HL-60 (cell line): ENCODE data around the gene EMC9. TPM values are rescaled to one million over a fixed set of nuclear protein-coding genes. Genes with fewer than 3 reads are reported as not detected.

Experiments used
- DNase-seq, 2 experiments: peaks; one replicate each; pipeline ENCODE4 v3.0.0-alpha.2; 2010 to 2020; ENCODE audit warnings: low read depth in 1 of 2, low spot score in 1 of 2
- H3K27ac ChIP-seq: fragments of 250-450 bp; sonication (Bioruptor Pico); replicated peaks from 2 replicates; pipeline ENCODE4 v1.5.1; 2020; ENCODE audit warnings: mild to moderate bottlenecking, moderate library complexity
- H3K27me3 ChIP-seq: fragments of 250-450 bp; sonication (Bioruptor Pico); 2 replicates; pipeline ENCODE4 v1.5.1; 2021; ENCODE audit warnings: mild to moderate bottlenecking, moderate library complexity; ENCODE audit not compliant: insufficient read depth, poor library complexity, severe bottlenecking
- H3K4me3 ChIP-seq: replicated peaks from 2 replicates; pipeline ENCODE4 v1.5.1; 2011; ENCODE audit warnings: mild to moderate bottlenecking, control low read depth, low read length; ENCODE audit not compliant: insufficient read depth
- CTCF ChIP-seq: IDR thresholded peaks from one replicate; pipeline ENCODE4 v1.5.1; 2011; ENCODE audit warnings: low read length, control low read depth, inconsistent platforms; ENCODE audit not compliant: insufficient read depth
- GABPA ChIP-seq: IDR thresholded peaks from 2 replicates; pipeline ENCODE4 v1.6.1; 2012; ENCODE audit warnings: low read depth
- POLR2AphosphoS5 ChIP-seq: IDR thresholded peaks from 2 replicates; pipeline ENCODE4 v1.6.1; 2012; ENCODE audit warnings: low read depth
- SPI1 ChIP-seq: IDR thresholded peaks from 2 replicates; pipeline ENCODE4 v1.6.1; 2012; ENCODE audit warnings: low read depth, mild to moderate bottlenecking, borderline replicate concordance
- microRNA-seq: library from miRNA; unstranded; fragments of <30 nt; microRNA quantifications from one replicate; pipeline ENCODE4, GENCODE V29; 2018
- TF ChIP-seq, protein P1 (sequence below): IDR thresholded peaks from 2 replicates; pipeline ENCODE4 v1.6.1; 2012; ENCODE audit warnings: low read depth; ENCODE audit not compliant: insufficient replicate concordance

EMC9 gene

DNA sequence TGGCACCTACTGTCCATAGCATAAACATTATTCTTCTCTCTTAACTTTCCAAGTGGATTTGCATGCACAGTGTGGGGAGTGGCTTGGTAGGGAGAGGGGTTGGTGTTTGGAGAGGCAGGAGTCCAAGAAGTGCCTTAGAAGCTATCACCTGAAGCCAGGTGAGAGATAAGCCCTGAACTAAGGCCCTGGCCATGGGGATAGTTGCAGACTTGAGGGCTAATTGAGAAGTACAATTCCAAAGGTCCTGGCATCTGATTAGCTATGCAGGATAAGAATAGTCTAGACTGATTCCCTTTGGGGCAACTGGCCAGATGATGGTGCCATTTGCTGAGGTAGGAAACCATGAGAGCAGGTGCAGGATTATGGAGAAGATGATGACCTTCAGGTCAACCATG lies 49.3 kb downstream of the EMC9 start:
- TF ChIP-seq CTCF (no peak), SPI1 (no peak), GABPA (no peak), POLR2AphosphoS5 (no peak)
- TF ChIP-seq, protein P1, sequence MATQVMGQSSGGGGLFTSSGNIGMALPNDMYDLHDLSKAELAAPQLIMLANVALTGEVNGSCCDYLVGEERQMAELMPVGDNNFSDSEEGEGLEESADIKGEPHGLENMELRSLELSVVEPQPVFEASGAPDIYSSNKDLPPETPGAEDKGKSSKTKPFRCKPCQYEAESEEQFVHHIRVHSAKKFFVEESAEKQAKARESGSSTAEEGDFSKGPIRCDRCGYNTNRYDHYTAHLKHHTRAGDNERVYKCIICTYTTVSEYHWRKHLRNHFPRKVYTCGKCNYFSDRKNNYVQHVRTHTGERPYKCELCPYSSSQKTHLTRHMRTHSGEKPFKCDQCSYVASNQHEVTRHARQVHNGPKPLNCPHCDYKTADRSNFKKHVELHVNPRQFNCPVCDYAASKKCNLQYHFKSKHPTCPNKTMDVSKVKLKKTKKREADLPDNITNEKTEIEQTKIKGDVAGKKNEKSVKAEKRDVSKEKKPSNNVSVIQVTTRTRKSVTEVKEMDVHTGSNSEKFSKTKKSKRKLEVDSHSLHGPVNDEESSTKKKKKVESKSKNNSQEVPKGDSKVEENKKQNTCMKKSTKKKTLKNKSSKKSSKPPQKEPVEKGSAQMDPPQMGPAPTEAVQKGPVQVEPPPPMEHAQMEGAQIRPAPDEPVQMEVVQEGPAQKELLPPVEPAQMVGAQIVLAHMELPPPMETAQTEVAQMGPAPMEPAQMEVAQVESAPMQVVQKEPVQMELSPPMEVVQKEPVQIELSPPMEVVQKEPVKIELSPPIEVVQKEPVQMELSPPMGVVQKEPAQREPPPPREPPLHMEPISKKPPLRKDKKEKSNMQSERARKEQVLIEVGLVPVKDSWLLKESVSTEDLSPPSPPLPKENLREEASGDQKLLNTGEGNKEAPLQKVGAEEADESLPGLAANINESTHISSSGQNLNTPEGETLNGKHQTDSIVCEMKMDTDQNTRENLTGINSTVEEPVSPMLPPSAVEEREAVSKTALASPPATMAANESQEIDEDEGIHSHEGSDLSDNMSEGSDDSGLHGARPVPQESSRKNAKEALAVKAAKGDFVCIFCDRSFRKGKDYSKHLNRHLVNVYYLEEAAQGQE = no peak
- no peaks in the 10 kb centered on the region for H3K27me3 ChIP-seq
- DNase-seq = no peak
- no peak overlapping the region for H3K27ac ChIP-seq
- H3K4me3 ChIP-seq = no peak overlapping the region

- Histone ChIP-seq H3K27me3 (no peaks in the 10 kb centered on the region), H3K27ac (no peak overlapping the region), H3K4me3 (no peak overlapping the region)
- no peak for DNase-seq
- TF ChIP-seq CTCF (no peak), GABPA (no peak), SPI1 (no peak)
- TF ChIP-seq, protein P1 = no peak
Observed at GRCh38 chr14:24089890-24090289, 51.5 kb downstream of the EMC9 start.

Small RNA genes lying within 50 kb of the gene (microRNA-seq; reads per million reads assigned to microRNA genes)
- gene MIR7703 = not detected
